ENCODE measurements around the gene ANO1.
"Not testable (repeated sequence)": the region's sequence is repeated elsewhere in the genome, so short reads cannot be mapped to it uniquely, and the experiment has no call there.

Gene ANO1

DNA sequence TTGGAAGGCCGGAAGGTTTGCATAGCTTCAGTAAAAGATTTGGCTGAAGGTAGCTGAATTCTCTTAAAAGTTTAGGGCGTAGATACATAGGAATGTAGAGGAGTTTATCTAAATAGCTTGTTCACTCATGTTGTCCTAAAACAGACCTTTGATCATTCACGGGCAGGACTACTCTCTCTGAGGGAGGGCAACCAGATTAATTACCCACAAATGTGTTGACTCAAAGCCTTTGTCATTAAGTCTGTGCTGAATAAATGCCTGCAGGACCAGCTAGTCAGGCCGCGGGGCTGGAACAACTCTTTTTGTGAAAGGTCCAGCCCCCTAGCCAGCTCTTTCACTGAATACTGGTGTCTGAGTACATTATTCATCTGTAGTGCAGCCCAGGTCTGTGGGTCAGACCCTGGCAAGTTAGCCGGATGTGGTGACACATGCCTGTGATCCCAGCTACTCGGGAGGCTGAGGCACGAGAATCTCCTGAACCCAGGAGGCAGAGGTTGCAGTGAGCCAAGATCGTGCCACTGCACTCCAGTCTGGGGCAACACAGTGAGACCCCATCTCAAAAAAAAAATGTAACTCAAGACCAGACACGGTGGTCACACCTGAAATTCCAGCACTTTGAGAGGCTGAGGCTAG lies 122.2 kb downstream of the ANO1 start:
- no peaks in the 10 kb centered on the region for H3K9me3 Mint-ChIP-seq
- no peak for ATAC-seq (ENCODE audit: low read depth)
- H3K36me3 Mint-ChIP-seq: no peaks in the 10 kb centered on the region
- peaks cover 3% of the 10 kb centered on the region for H3K27me3 Mint-ChIP-seq
- H3K4me1 Mint-ChIP-seq: peaks cover 18% of the 10 kb centered on the region
- H3K27ac Mint-ChIP-seq: no peak overlapping the region
- no peak overlapping the region for H3K4me3 Mint-ChIP-seq
- no peak for DNase-seq (ENCODE audit: low spot score in 2 of 2)

GRCh38 chr11:70201047-70201446 lies 122.9 kb downstream of the ANO1 start:
- H3K4me3 Mint-ChIP-seq; DNase-seq (ENCODE audit: low spot score in 2 of 2); H3K27ac Mint-ChIP-seq; H3K27me3 Mint-ChIP-seq; H3K36me3 Mint-ChIP-seq; H3K9me3 Mint-ChIP-seq; ATAC-seq (ENCODE audit: low read depth): not testable (repeated sequence)
- H3K4me1 Mint-ChIP-seq: peaks cover 21% of the 10 kb centered on the region

DNA sequence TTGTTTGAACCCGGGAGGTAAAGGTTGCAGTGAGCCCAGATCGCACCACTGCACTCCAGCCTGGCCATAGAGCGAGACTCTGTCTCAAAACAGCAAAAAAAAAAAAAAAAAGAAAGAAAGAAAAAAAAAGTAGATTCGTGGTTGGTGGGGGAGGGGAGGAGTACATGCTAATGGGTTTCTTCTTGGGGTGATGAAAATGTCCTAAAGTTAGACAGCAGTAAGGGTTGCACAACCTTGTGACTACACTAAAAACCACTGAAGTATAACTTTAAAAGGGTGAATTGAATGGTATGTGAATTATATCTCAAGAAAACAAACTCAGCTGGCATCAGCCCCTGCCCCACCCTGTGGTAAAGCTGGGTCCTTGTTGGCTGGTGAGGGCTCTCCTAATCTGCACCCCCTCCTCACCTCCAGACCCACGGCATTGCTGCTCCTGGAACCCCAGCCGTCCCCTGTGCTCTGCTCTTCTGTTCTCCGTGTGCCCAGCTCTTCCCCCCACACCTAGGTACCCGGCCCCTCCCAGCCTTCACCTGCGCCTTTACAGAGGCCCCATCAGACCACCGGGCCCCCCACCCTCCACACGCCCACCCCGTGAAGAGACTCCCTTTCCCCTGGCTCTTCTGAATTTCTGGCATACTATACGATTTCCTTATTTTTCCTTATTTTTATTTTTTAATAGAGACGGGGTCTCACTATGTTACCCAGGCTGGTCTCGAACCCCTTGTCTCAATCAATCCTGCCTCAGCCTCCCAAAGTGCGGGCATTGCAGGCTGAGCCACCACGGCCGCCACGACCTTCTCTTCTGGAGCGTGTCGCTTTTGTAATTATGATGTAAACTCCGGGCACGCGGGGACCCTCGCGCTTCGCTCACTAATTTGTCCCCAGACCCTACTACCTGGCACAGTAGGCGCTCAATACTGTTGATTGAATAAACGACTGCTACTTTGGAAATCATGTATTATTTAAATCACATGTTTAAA lies 124.1 kb downstream of the ANO1 start:
- peaks cover 6% of the 10 kb centered on the region for H3K36me3 Mint-ChIP-seq
- DNase-seq (ENCODE audit: low spot score in 2 of 2): no peak
- H3K27me3 Mint-ChIP-seq: no peaks in the 10 kb centered on the region
- H3K4me1 Mint-ChIP-seq: peaks cover 22% of the 10 kb centered on the region
- no peak for ATAC-seq (ENCODE audit: low read depth)
- H3K4me3 Mint-ChIP-seq: peak overlapping the region; percentile 91
- H3K27ac Mint-ChIP-seq: peak overlapping the region; percentile 85
- no peaks in the 10 kb centered on the region for H3K9me3 Mint-ChIP-seq

DNA sequence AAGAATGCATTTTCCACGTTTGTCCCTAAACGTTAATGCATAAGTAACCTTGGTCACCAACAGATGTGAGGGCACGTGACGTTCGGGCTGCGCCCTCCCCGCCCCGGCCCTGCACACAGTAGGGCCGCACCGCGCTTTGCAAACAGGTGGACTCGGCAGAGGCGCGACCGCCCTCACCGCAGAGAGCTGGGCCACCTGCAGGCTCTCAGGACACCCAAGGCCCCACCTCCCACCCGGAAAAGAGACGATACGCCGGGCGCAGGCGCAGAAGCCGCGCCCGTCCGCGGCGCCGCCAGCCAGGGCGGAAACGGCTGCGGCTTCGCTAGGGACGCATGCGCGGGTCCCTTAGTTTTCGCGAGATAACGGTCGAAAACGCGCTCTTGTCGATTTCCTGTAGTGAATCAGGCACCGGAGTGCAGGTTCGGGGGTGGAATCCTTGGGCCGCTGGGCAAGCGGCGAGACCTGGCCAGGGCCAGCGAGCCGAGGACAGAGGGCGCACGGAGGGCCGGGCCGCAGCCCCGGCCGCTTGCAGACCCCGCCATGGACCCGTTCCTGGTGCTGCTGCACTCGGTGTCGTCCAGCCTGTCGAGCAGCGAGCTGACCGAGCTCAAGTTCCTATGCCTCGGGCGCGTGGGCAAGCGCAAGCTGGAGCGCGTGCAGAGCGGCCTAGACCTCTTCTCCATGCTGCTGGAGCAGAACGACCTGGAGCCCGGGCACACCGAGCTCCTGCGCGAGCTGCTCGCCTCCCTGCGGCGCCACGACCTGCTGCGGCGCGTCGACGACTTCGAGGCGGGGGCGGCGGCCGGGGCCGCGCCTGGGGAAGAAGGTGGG lies 125.0 kb downstream of the ANO1 start, which contains the start of gene FADD:
Gene FADD (plus strand): TSS at position 377 of the 831 bp plus-strand sequence. CDS start 164 bp downstream, at position 541.
- no peaks in the 10 kb centered on the region for H3K9me3 Mint-ChIP-seq
- peaks cover 25% of the 10 kb centered on the region for H3K4me1 Mint-ChIP-seq
- ATAC-seq (ENCODE audit: low read depth): peak; percentile 82
- peak within 1 kb of the TSS; percentile 91 for H3K4me3 Mint-ChIP-seq
- peak; percentile 78 to 82 for DNase-seq (ENCODE audit: low spot score in 2 of 2)
- H3K27me3 Mint-ChIP-seq: no peaks in the 10 kb centered on the region
- H3K36me3 Mint-ChIP-seq: peaks cover 9% of the 10 kb centered on the region
- H3K27ac Mint-ChIP-seq: peak within 1 kb of the TSS; percentile 85

DNA sequence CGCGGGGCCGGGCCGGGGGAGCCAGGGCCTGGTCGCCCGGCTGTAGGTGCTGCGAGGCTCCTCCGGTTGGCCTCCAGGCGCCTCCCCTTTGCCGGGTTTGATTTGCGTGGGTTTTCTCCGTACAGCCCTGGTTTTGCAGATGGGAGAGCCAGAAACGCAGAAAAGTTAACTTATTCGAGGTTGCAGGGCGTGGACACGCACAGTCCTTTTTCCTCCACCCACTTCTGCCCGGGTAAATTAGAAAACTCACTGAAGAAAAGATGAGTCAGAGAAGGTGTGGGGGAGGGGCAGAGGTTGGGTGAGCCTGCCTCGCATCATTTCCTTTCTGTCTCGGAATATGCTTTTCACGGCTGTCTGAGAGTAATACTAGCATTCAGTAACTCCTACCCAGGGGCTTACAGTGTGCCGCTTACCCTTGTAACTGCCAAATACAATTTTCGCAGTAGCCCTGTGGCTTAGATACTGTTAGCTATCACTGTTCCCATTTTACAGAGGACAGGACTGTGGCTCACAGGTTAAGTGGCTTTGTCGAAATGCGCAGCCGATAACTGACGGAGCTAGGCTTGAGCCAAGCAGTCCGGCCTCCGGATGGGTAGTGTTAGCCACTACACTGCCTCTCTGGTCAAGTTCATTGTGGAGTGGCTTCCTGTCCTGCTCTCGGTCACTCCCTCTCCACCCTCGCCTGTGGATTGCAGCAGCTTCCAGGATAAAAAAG lies 125.8 kb downstream of the ANO1 start:
- Mint-ChIP-seq H3K27me3 (no peaks in the 10 kb centered on the region), H3K9me3 (no peaks in the 10 kb centered on the region), H3K36me3 (peaks cover 13% of the 10 kb centered on the region), H3K27ac (peak overlapping the region; percentile 84), H3K4me1 (peaks cover 29% of the 10 kb centered on the region), H3K4me3 (peak overlapping the region; percentile 91)
- DNase-seq (ENCODE audit: low spot score in 2 of 2) (peak; percentile 45 to 47), ATAC-seq (ENCODE audit: low read depth) (peak; percentile 30)

GRCh38 chr11:70204466-70204799 lies 126.3 kb downstream of the ANO1 start:
- H3K4me1 Mint-ChIP-seq: peaks cover 30% of the 10 kb centered on the region
- H3K27ac Mint-ChIP-seq: peak overlapping the region; percentile 84
- no peak for ATAC-seq (ENCODE audit: low read depth)
- no peaks in the 10 kb centered on the region for H3K9me3 Mint-ChIP-seq
- H3K36me3 Mint-ChIP-seq: peaks cover 17% of the 10 kb centered on the region
- no peaks in the 10 kb centered on the region for H3K27me3 Mint-ChIP-seq
- peak overlapping the region; percentile 91 for H3K4me3 Mint-ChIP-seq
- no peak for DNase-seq (ENCODE audit: low spot score in 2 of 2)

- Mint-ChIP-seq H3K9me3 (no peaks in the 10 kb centered on the region), H3K36me3 (peaks cover 20% of the 10 kb centered on the region), H3K4me1 (peaks cover 30% of the 10 kb centered on the region), H3K4me3 (peak overlapping the region; percentile 91), H3K27ac (peak overlapping the region; percentile 40), H3K27me3 (no peaks in the 10 kb centered on the region)
- DNase-seq (ENCODE audit: low spot score in 2 of 2): no peak
- ATAC-seq (ENCODE audit: low read depth): no peak
Observed at GRCh38 chr11:70205049-70205725, 127.1 kb downstream of the ANO1 start.

- peak overlapping the region; percentile 6 for H3K4me3 Mint-ChIP-seq
- H3K9me3 Mint-ChIP-seq: no peaks in the 10 kb centered on the region
- ATAC-seq (ENCODE audit: low read depth): no peak
- H3K4me1 Mint-ChIP-seq: peaks cover 30% of the 10 kb centered on the region
- H3K27me3 Mint-ChIP-seq: no peaks in the 10 kb centered on the region
- DNase-seq (ENCODE audit: low spot score in 2 of 2): no peak
- H3K27ac Mint-ChIP-seq: peak overlapping the region; percentile 40
- peaks cover 21% of the 10 kb centered on the region for H3K36me3 Mint-ChIP-seq
Observed at GRCh38 chr11:70205766-70206165, 127.6 kb downstream of the ANO1 start.

DNA sequence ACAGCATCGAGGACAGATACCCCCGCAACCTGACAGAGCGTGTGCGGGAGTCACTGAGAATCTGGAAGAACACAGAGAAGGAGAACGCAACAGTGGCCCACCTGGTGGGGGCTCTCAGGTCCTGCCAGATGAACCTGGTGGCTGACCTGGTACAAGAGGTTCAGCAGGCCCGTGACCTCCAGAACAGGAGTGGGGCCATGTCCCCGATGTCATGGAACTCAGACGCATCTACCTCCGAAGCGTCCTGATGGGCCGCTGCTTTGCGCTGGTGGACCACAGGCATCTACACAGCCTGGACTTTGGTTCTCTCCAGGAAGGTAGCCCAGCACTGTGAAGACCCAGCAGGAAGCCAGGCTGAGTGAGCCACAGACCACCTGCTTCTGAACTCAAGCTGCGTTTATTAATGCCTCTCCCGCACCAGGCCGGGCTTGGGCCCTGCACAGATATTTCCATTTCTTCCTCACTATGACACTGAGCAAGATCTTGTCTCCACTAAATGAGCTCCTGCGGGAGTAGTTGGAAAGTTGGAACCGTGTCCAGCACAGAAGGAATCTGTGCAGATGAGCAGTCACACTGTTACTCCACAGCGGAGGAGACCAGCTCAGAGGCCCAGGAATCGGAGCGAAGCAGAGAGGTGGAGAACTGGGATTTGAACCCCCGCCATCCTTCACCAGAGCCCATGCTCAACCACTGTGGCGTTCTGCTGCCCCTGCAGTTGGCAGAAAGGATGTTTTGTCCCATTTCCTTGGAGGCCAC lies 128.3 kb downstream of the ANO1 start:
- DNase-seq (ENCODE audit: low spot score in 2 of 2): no peak
- H3K36me3 Mint-ChIP-seq: peaks cover 21% of the 10 kb centered on the region
- H3K9me3 Mint-ChIP-seq: no peaks in the 10 kb centered on the region
- peaks cover 30% of the 10 kb centered on the region for H3K4me1 Mint-ChIP-seq
- peak overlapping the region; percentile 40 for H3K27ac Mint-ChIP-seq
- no peak for ATAC-seq (ENCODE audit: low read depth)
- H3K27me3 Mint-ChIP-seq: no peaks in the 10 kb centered on the region
- no peak overlapping the region for H3K4me3 Mint-ChIP-seq

- Mint-ChIP-seq H3K9me3 (no peaks in the 10 kb centered on the region), H3K27me3 (no peaks in the 10 kb centered on the region), H3K4me3 (no peak overlapping the region), H3K36me3 (peaks cover 21% of the 10 kb centered on the region), H3K27ac (no peak overlapping the region), H3K4me1 (peaks cover 30% of the 10 kb centered on the region)
- DNase-seq (ENCODE audit: low spot score in 2 of 2) (no peak), ATAC-seq (ENCODE audit: low read depth) (no peak)
Observed at GRCh38 chr11:70206982-70207376, 128.9 kb downstream of the ANO1 start.

GRCh38 chr11:70207531-70208131 lies 129.5 kb downstream of the ANO1 start:
- ATAC-seq (ENCODE audit: low read depth) (no peak), DNase-seq (ENCODE audit: low spot score in 2 of 2) (no peak)
- Mint-ChIP-seq H3K36me3 (peaks cover 21% of the 10 kb centered on the region), H3K9me3 (no peaks in the 10 kb centered on the region), H3K27me3 (no peaks in the 10 kb centered on the region), H3K4me3 (no peak overlapping the region), H3K27ac (no peak overlapping the region), H3K4me1 (peaks cover 30% of the 10 kb centered on the region)

DNA sequence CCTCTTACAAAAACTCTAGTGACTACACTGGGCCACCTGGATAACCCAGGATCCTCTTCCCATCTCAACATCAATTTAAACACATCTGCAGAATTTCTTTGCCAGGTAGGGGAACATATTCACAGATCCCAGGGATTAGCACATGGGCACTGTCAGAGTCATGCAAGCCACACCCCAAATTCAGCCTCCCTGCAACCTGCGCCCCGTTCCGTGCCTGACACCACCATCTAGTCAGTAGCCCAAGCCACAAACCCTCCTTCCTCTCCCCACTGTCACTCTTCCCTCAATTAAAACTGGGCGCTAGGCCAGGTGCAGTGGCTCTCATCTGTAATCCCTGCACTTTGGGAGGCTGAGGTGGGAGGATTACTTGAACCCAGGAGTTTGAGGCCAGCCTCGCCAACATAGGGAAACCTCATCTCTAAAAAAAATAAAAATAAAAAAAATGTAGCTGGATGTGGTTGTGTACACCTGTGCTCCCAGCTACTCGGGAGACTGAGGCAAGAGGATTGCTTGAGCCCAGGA lies 131.3 kb downstream of the ANO1 start:
- H3K27ac Mint-ChIP-seq: no peak overlapping the region

More for the DNA sequence above, 131.3 kb downstream of the ANO1 start:
- DNase-seq (ENCODE audit: low spot score in 2 of 2): no peak
- Mint-ChIP-seq H3K4me1 (peaks cover 23% of the 10 kb centered on the region), H3K27me3 (no peaks in the 10 kb centered on the region), H3K4me3 (no peak overlapping the region), H3K36me3 (peaks cover 21% of the 10 kb centered on the region), H3K9me3 (no peaks in the 10 kb centered on the region)
- no peak for ATAC-seq (ENCODE audit: low read depth)

Data from memory B cell (primary cell).